Stimulated activated CD4-positive, alpha-beta T cell treated with anti-CD3 and anti-CD28 coated beads, Interleukin-1b, Interleukin-23, amount 100 ng/mL, for 4 hours (primary cell): ENCODE data around the gene DPP8.
A peak's percentile ranks its signal among the peaks of the same experiment; 100 is the strongest.
"Not testable (repeated sequence)": the region's sequence is repeated elsewhere in the genome, so short reads cannot be mapped to it uniquely, and the experiment has no call there.

ENCODE experiments used
- DNase-seq, 2 donors: peaks; one replicate each; pipeline ENCODE4 v3.0.0-alpha.2; 2020; ENCODE audit warnings: low read depth in 2 of 2

Gene DPP8

GRCh38 chr15:65524226-65524625 lies 6.7 kb upstream of the DPP8 start:
- no peak for DNase-seq

- DNase-seq: no peak
Measured at GRCh38 chr15:65521350-65521749, 3.9 kb upstream of the DPP8 start.

GRCh38 chr15:65518633-65519285 lies 1.3 kb upstream of the DPP8 start:
- no peak for DNase-seq

DNA sequence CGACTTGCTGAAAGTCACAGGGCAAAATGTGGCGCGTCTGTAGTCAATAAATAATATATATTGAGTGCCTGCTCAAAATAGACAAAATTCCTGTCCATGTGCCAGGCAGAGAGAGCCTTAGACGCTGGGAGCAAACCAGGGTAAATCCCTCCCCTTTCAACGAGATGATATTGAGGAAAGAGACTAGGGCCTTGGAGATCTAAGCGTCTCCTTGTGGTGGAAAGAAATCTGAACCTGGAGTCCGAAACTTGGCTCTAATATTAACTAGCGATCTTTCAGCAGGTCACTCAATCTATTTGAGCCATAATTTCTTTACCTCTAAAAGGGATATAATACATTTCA lies 348 bp upstream of the DPP8 start:
- DNase-seq: no peak

- DNase-seq: no peak
Measured at GRCh38 chr15:65512807-65513416, 4.6 kb downstream of the DPP8 start.

GRCh38 chr15:65512189-65512588 lies 5.3 kb downstream of the DPP8 start:
- no peak for DNase-seq

GRCh38 chr15:65509321-65509720 lies 8.2 kb downstream of the DPP8 start:
- no peak for DNase-seq

GRCh38 chr15:65494076-65494475 lies 23.4 kb downstream of the DPP8 start:
- DNase-seq: no peak

GRCh38 chr15:65484876-65485275 lies 32.6 kb downstream of the DPP8 start:
- DNase-seq: no peak

GRCh38 chr15:65476903-65477302 lies 40.6 kb downstream of the DPP8 start:
- no peak for DNase-seq

- DNase-seq: no peak
Measured at GRCh38 chr15:65470866-65471265, 46.6 kb downstream of the DPP8 start.

DNA sequence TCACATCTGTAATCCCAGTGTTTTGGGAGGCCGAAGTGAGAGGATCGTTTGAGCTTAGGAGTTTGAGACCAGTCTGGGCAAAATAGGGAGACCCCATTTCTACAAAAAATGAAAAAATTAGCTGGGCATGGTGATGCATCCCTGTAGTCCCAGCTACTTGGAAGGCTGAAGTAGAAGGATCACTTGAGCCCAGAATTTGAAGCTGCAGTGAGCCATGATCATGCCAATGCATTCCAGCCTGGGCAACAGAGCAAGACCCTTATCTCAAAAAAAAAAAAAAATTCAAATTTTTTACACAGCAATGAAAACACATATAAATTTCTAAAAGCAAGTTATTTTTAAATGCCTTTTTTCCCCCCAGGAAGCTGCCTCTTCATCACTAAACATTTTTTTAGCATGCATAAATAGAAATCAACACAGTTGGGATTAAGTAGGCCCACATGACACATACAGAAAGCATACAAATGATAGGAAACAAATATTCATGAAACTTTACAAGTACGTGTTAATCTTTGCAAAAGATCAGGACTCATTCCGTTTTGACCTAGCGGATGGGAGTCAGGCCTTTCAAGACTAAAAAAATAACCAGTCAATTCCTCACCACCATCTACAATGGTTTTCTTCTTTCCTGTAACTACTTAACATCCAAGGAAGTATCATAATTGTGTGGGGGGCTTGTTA lies 49.1 kb downstream of the DPP8 start:
- DNase-seq: no peak

- no peak for DNase-seq
Measured at GRCh38 chr15:65466901-65467300, 50.6 kb downstream of the DPP8 start.

DNA sequence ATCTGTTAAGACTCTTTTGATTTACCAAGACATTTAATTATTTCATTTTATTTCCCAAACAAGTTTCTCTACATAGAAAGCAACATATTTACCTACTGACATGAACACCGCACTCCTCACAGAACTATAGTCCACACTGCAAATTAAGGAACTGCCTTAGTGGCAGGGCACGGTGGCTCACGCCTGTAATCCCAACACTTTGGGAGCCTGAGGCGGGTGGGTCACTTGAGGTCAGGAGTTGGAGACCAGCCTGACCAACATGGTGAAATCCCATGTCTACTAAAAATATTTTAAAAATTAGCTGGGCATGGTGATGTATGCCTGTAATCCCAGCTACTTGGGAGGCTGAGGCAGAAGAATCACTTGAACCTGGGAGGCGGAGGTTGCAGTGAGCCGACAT lies 54.4 kb downstream of the DPP8 start:
- not testable (repeated sequence) for DNase-seq

GRCh38 chr15:65460741-65461347 lies 56.6 kb downstream of the DPP8 start:
- DNase-seq: peak; percentile 2 to 5

DNA sequence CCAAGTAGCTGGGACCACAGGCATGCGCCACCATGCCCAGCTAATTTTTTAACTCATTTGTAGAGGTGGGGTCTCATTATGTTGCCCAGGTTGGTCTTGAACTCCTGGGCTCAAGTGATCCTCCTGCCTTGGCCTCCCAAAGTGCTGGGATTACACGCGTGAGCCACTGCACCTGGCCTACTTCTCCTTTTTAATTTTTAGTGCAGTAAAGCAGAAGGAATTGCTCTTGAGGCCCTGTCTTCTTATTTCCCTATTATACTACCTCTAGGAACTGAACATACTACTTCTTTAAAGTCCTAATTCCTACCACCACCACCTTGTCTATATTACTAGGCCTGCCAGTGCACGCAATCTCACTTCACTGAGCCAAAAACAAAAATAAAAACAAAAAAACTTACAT lies 62.2 kb downstream of the DPP8 start:
- not testable (repeated sequence) for DNase-seq

DNA sequence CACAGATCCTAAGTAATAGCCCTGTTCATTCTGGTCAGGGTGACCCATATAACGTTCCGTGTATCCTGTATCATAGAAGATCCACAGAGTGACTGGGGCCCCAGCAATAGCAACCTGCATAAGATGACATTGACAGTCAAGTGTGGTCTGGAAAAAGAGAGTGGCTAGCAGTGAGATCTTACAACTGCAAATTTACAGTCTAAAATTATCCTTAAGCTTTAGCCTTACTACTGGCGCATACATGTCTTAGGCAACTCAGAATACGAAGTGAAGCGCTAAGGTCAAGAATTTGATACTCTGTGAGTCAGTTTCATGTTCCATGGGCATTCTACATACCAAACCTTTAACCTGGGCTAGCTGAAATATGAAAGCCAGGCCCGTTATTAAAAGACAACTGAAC lies 65.5 kb downstream of the DPP8 start:
- DNase-seq: no peak

- DNase-seq: no peak
Measured at GRCh38 chr15:65450556-65450955, 66.9 kb downstream of the DPP8 start.

- no peak for DNase-seq
Measured at GRCh38 chr15:65447145-65447544, 70.3 kb downstream of the DPP8 start.

GRCh38 chr15:65434201-65434600 lies 83.3 kb downstream of the DPP8 start:
- no peak for DNase-seq

- DNase-seq: no peak
Measured at GRCh38 chr15:65431731-65432130, 85.8 kb downstream of the DPP8 start.

- no peak for DNase-seq
Measured at GRCh38 chr15:65426216-65426853, 91.2 kb downstream of the DPP8 start.
